ENCODE results near the gene CRHBP.

Gene CRHBP

DNA sequence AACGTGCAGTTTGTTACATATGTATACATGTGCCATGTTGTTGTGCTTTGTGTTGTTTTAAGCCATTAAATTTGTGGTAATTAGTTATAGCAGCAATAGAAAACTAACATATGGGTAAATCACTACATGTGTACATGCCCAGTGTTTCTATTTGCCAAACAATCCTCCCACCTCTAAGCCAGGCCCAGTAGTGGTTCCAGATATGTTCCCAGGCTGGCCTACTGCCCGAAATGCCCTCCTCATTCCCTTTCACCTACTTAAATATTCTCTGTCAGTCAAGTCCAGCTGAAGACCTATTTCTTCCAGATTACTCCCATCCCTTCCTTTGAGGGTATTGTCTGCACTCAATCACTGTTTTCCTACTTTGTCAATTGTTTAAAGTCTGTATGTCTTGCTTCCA, 53.3 kb downstream of the CRHBP start:
- ChIA-PET CTCF (interaction anchor here (0.6 kb wide), 1 partner anchor 10 kb away, joined by 3 read pairs; no protein-coding TSS in a partner anchor), POLR2A (no interaction called here)
- DNase-seq (ENCODE audit: low read depth, low spot score) = no peak
- H3K4me3 ChIP-seq (ENCODE audit: low read depth, low read length) = no peak overlapping the region
- TF ChIP-seq CTCF (IDR thresholded peaks at IDR 0.05; ENCODE audit: insufficient read depth, low read length, missing control alignments) = no peak

- no peak overlapping the region for H3K4me3 ChIP-seq (ENCODE audit: low read depth, low read length)
- CTCF ChIA-PET = interaction anchor here (1.2 to 1.5 kb wide), 2 partner anchors 8 to 140 kb away, joined by 3 to 5 read pairs; no protein-coding TSS in a partner anchor
- POLR2A ChIA-PET = no interaction called here
- no peak for TF ChIP-seq CTCF (IDR thresholded peaks at IDR 0.05; ENCODE audit: insufficient read depth, low read length, missing control alignments)
- no peak for DNase-seq (ENCODE audit: low read depth, low spot score)
Observed at GRCh38 chr5:77008413-77008812, 55.6 kb downstream of the CRHBP start.

- TF ChIP-seq CTCF (IDR thresholded peaks at IDR 0.05; ENCODE audit: insufficient read depth, low read length, missing control alignments) = no peak
- no peak overlapping the region for H3K4me3 ChIP-seq (ENCODE audit: low read depth, low read length)
- no peak for DNase-seq (ENCODE audit: low read depth, low spot score)
- POLR2A ChIA-PET = no interaction called here
- CTCF ChIA-PET = no interaction called here
Observed at GRCh38 chr5:77010243-77010642, 57.4 kb downstream of the CRHBP start.

DNA sequence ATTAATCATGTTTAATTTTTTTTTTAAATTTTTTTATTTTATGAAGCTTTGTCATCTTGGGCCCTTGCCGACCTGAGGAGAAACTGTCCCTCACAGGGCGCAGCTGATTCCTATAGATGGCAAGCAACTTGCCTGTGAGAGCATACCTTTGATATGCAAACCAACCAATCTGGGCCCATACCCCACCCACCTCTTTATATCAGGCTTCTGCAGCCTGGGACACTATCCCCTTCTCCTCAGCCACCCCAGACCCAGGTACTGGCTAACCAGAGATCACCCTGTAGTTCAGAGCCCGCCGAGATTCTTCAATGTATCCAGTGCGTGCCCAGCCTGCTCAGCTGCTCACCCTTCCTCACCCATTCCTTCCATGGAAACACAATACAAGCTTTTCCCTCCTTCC, 58.7 kb downstream of the CRHBP start:
- no peak for TF ChIP-seq CTCF (IDR thresholded peaks at IDR 0.05; ENCODE audit: insufficient read depth, low read length, missing control alignments)
- ChIA-PET CTCF (interaction anchor here (1.2 to 2.9 kb wide), 2 partner anchors 20 to 143 kb away, joined by 3 to 13 read pairs; no protein-coding TSS in a partner anchor), POLR2A (no interaction called here)
- H3K4me3 ChIP-seq (ENCODE audit: low read depth, low read length) = no peak overlapping the region
- no peak for DNase-seq (ENCODE audit: low read depth, low spot score)

- no peak for DNase-seq (ENCODE audit: low read depth, low spot score)
- ChIA-PET CTCF (interaction anchor here (1.1 to 2.9 kb wide), 3 partner anchors 13 to 144 kb away, joined by 3 to 13 read pairs (median 4); no protein-coding TSS in a partner anchor), POLR2A (no interaction called here)
- no peak overlapping the region for H3K4me3 ChIP-seq (ENCODE audit: low read depth, low read length)
- no peak for TF ChIP-seq CTCF (IDR thresholded peaks at IDR 0.05; ENCODE audit: insufficient read depth, low read length, missing control alignments)
Observed at GRCh38 chr5:77012601-77013000, 59.8 kb downstream of the CRHBP start.

GRCh38 chr5:77015938-77016569, 63.2 kb downstream of the CRHBP start:
- H3K4me3 ChIP-seq (ENCODE audit: low read depth, low read length) = no peak overlapping the region
- no peak for TF ChIP-seq CTCF (IDR thresholded peaks at IDR 0.05; ENCODE audit: insufficient read depth, low read length, missing control alignments)
- CTCF ChIA-PET = interaction anchor here (0.6 to 3.9 kb wide), 26 partner anchors 8 to 613 kb away, joined by 3 to 153 read pairs (median 4); partner anchors contain the start of genes AGGF1 and S100Z
- POLR2A ChIA-PET = no interaction called here
- peak; percentile 4 for DNase-seq (ENCODE audit: low read depth, low spot score)
